GM12891 (cell line): ENCODE data around the gene KLF16.

Experiments
- POLR2A ChIP-seq: IDR thresholded peaks from 2 replicates; pipeline ENCODE4 v1.6.1; 2011; ENCODE audit warnings: low read depth, low read length, control low read depth
- POLR2AphosphoS5 ChIP-seq: IDR thresholded peaks from 2 replicates; pipeline ENCODE4 v1.6.1; 2011; ENCODE audit warnings: low read depth, low read length, control low read depth

- TF ChIP-seq POLR2A (no peak), POLR2AphosphoS5 (no peak)
Observed at GRCh38 chr19:1854542-1855039, 8.8 kb downstream of the KLF16 start.
